IMR-90 (cell line): Measurements from ENCODE around the gene PAGE4.

ENCODE experiments used
- BHLHE40 ChIP-seq: fragments of 150-350 bp; IDR thresholded peaks from 2 replicates; pipeline ENCODE4 v1.6.1; 2016; ENCODE audit warnings: mild to moderate bottlenecking, low read depth, low read length
- CTCF ChIP-seq: conservative IDR thresholded peaks from 2 replicates; pipeline ENCODE4 v1.5.1; 2012; ENCODE audit warnings: mild to moderate bottlenecking, low read depth, low read length, improper control_type of control experiment
- MXI1 ChIP-seq: IDR thresholded peaks from 2 replicates; pipeline ENCODE4 v1.6.1; 2012; ENCODE audit warnings: low read depth, mild to moderate bottlenecking, low read length, moderate library complexity, borderline replicate concordance
- POLR2A ChIP-seq: IDR thresholded peaks from 2 replicates; pipeline ENCODE4 v1.6.1; 2012; ENCODE audit warnings: mild to moderate bottlenecking, low read depth, low read length

- TF ChIP-seq CTCF (no peak), POLR2A (no peak), MXI1 (no peak), BHLHE40 (no peak)
Measured at GRCh38 chrX:49862093-49862492, 33.0 kb downstream of the PAGE4 start.
